Upper lobe of left lung (tissue), 6 donors: Measurements from ENCODE around the gene APBB2. TPM values are rescaled to one million over a fixed set of nuclear protein-coding genes. Genes with fewer than 3 reads are reported as not detected.

Experiments used
- ATAC-seq, 2 donors: fragments of 200-7000 bp; cut with Tn5 transposase; one replicate each; pipeline ENCODE4 v1.9.1; 2022; ENCODE audit warnings: mild to moderate bottlenecking in 2 of 2, moderate library complexity in 2 of 2; ENCODE audit not compliant: low FRiP score in 2 of 2
- DNase-seq, 2 donors: peaks; one replicate each; pipeline ENCODE4 v3.0.0-alpha.2; 2019 to 2020
- H3K27ac ChIP-seq, 4 donors: fragments of 200-600 bp; sonication (generic); one replicate each; pipeline ENCODE4 v1.5.1; 2016 to 2019
- H3K27me3 ChIP-seq, 4 donors: fragments of 200-600 bp; sonication (generic); one replicate each; pipeline ENCODE4 v1.5.1; 2017 to 2019
- H3K36me3 ChIP-seq, 4 donors: fragments of 200-600 bp; sonication (generic); one replicate each; pipeline ENCODE4 v1.5.1; 2016 to 2019
- H3K4me1 ChIP-seq, 4 donors: fragments of 200-600 bp; sonication (generic); one replicate each; pipeline ENCODE4 v1.5.1; 2018 to 2019
- H3K4me3 ChIP-seq, 4 donors: fragments of 200-600 bp; sonication (generic); one replicate each; pipeline ENCODE4 v1.5.1; 2017 to 2019; ENCODE audit warnings: mild to moderate bottlenecking in 2 of 4, moderate library complexity in 1 of 4
- H3K9me3 ChIP-seq, 4 donors: fragments of 200-600 bp; sonication (generic); one replicate each; pipeline ENCODE4 v1.5.1; 2018 to 2019
- EP300 ChIP-seq, 4 donors: sonication (generic); formaldehyde crosslinking; IDR thresholded peaks; one replicate each; pipeline ENCODE4 v1.5.1; 2017; ENCODE audit warnings: antibody characterized with exemption in 4 of 4, control low read depth in 2 of 4
- POLR2A ChIP-seq, 4 donors: fragments of 450-650 bp; IDR thresholded peaks; one replicate each; pipeline ENCODE4 v1.5.1; 2016 to 2017; ENCODE audit warnings: antibody characterized with exemption in 4 of 4, mild to moderate bottlenecking in 2 of 4
- POLR2AphosphoS5 ChIP-seq, 2 donors: sonication (generic); formaldehyde crosslinking; IDR thresholded peaks; one replicate each; pipeline ENCODE4 v1.5.1; 2017; ENCODE audit warnings: antibody characterized with exemption in 2 of 2
- WGBS, 2 donors: methylation state at CpG; one replicate each; pipeline ENCODE4 v1.1.5; 2017 to 2018; 5-methylcytosine and 5-hydroxymethylcytosine counted together
- total RNA-seq, 6 donors: library from RNA; depleted of rRNA in 4 of 6; stranded (reverse); fragments of >200 nt in 4 of 6; gene quantifications; one replicate each; pipeline versions ENCODE4 v1.1.0 to v1.2.1, GENCODE V29; 2016 to 2021
- TF ChIP-seq, protein P1 (sequence below), 6 experiments: fragments of 450-650 bp in 4 of 6; fragments of 200-600 bp in 2 of 6; sonication (generic) in 2 of 6; IDR thresholded peaks; one replicate each; pipeline ENCODE4 v1.5.1; 2016 to 2019; ENCODE audit warnings: antibody characterized with exemption in 6 of 6
- donor health status: DM: no; HTN: no; CAD: no; lungs with moderate emphysema.
- donor health status: DM: no; HTN: yes; CAD: no; lungs with severe emphysema.

The APBB2 gene
- total RNA-seq, 6 donors from 2014 or later, result 69.5 to 168 (median 102) TPM

DNA sequence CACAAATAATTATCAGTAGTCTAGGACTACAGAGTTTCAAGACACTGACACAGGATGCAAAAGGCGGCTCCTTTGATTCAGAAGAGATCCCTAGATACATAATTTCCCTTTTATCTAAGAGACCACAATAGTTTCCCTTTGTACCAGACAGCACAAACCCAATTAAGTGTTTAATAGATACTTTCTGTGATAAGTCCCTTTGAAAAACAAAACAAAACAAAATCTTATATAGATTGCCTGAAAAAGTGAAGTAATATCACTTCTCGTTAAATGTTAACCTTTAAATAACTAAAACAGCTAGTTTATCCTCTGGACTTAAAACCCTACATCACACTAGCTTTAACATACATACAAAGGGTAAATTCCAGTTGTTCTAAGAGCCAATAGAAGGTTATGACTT, 49.9 kb downstream of the APBB2 start:
- TF ChIP-seq, protein P1, sequence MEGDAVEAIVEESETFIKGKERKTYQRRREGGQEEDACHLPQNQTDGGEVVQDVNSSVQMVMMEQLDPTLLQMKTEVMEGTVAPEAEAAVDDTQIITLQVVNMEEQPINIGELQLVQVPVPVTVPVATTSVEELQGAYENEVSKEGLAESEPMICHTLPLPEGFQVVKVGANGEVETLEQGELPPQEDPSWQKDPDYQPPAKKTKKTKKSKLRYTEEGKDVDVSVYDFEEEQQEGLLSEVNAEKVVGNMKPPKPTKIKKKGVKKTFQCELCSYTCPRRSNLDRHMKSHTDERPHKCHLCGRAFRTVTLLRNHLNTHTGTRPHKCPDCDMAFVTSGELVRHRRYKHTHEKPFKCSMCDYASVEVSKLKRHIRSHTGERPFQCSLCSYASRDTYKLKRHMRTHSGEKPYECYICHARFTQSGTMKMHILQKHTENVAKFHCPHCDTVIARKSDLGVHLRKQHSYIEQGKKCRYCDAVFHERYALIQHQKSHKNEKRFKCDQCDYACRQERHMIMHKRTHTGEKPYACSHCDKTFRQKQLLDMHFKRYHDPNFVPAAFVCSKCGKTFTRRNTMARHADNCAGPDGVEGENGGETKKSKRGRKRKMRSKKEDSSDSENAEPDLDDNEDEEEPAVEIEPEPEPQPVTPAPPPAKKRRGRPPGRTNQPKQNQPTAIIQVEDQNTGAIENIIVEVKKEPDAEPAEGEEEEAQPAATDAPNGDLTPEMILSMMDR (IDR thresholded peaks at IDR 0.05), result no peak
- TF ChIP-seq POLR2AphosphoS5 (IDR thresholded peaks at IDR 0.05) (no peak), POLR2A (IDR thresholded peaks at IDR 0.05) (no peak), EP300 (IDR thresholded peaks at IDR 0.05) (no peak)

DNA sequence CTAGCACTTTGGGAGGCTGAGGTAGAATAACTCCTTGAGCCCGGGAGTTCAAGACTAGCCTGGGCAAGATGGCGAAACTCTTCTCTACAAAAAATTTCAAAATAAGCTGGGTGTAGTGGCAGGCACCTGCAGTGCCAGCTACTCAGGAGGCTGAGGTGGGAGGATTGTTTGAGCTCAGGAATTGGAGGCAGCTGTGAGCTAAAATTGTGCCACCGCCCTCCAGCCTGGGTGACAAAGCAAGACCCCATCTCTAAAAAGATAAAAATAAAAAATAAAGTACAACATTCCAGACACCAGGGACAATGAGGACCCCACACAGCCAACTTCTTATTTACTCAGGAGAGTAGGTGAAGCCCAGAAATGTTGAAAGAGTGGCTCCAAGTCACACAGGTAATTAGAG, 53.0 kb downstream of the APBB2 start:
- ATAC-seq, result no peak
- H3K4me3 ChIP-seq, result no peak overlapping the region
- H3K4me1 ChIP-seq, result peaks cover 0 to 5% (median 0%) of the 10 kb centered on the region in 4 donors
- no peak for TF ChIP-seq POLR2AphosphoS5 (IDR thresholded peaks at IDR 0.05)
- no peak for TF ChIP-seq POLR2A (IDR thresholded peaks at IDR 0.05)
- no peak for TF ChIP-seq EP300 (IDR thresholded peaks at IDR 0.05)
- TF ChIP-seq, protein P1 (IDR thresholded peaks at IDR 0.05), result no peak
- no peaks in the 10 kb centered on the region for H3K36me3 ChIP-seq
- 96 to 97% methylated on average over 3 of the region's 3 CpGs for WGBS, 2 donors
- DNase-seq, result no peak
- no peaks in the 10 kb centered on the region for H3K9me3 ChIP-seq
- H3K27me3 ChIP-seq, result no peaks in the 10 kb centered on the region
- H3K27ac ChIP-seq, result no peak overlapping the region

More for the DNA sequence above, 49.9 kb downstream of the APBB2 start:
- Histone ChIP-seq H3K27ac (no peak overlapping the region), H3K36me3 (no peaks in the 10 kb centered on the region), H3K4me3 (no peak overlapping the region), H3K27me3 (no peaks in the 10 kb centered on the region), H3K4me1 (peaks cover 0 to 2% (median 0%) of the 10 kb centered on the region in 4 donors), H3K9me3 (no peaks in the 10 kb centered on the region)
- DNase-seq, result no peak
- ATAC-seq, result no peak
- 74 to 78% methylated on average over 2 of the region's 2 CpGs for WGBS, 2 donors

DNA sequence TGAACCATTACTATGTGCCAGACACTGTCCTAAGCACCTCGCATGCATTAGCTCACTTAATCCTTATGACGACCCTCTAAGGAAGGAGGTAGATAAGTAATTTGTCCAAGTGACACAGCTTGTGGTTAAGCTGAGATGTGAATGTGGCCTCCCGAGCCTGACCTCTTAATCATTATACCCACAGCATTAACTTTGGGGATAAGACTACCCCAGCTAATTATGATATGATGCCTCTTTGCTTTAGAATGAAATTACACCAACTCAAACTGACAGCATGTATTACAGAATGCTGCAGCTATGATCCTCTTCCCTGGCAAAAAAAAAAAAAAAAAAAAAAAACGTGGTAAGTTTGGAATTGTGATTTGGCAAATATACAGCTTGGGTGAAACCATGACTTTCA, 53.5 kb downstream of the APBB2 start:
- 78 to 80% methylated on average over 4 of the region's 4 CpGs for WGBS, 2 donors
- Histone ChIP-seq H3K36me3 (no peaks in the 10 kb centered on the region), H3K27me3 (no peaks in the 10 kb centered on the region), H3K4me1 (peaks cover 0 to 5% (median 0%) of the 10 kb centered on the region in 4 donors), H3K4me3 (no peak overlapping the region), H3K27ac (no peak overlapping the region), H3K9me3 (no peaks in the 10 kb centered on the region)
- ATAC-seq (peak in 1 of 2 donors; percentile 11), DNase-seq (no peak)
- TF ChIP-seq EP300 (IDR thresholded peaks at IDR 0.05) (no peak), POLR2AphosphoS5 (IDR thresholded peaks at IDR 0.05) (no peak), POLR2A (IDR thresholded peaks at IDR 0.05) (no peak)
- TF ChIP-seq, protein P1 (IDR thresholded peaks at IDR 0.05), result no peak

DNA sequence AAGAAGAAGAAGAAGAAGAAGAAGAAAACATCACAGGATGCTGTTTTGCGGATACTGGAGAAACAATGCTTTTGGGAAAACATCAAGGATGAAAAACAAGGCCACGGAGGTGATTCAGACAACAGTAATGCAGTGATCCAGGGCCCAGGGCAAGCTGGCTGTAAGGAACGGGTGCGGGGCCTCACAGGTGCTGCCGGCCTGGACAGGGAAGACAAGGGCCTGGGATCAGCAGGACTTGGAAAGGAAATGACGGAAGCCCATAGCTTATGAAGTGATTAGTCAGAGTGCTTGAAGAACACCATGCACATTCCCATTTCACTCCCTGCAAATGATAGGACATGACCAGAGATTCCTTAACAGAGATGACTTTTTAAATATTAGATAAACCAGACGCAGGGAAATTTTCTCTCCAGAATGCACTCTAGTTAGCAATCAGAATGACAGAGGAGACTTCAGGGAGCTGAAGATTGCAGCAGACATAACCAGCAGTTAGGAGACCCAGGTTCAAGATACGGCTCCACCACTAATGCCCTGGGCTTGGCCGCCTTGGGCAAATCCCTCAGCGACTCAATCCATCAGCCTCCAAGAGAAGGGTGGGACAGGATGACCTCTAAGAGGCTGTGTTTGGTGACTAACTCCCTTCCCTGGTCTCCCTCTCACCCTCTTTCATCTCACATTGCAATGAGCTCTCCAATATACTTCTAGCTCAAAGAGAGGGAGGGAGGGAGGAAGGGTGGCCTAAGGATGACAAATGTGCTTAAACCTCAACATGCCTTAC, 54.1 kb downstream of the APBB2 start:
- no peak overlapping the region for H3K27ac ChIP-seq
- no peaks in the 10 kb centered on the region for H3K9me3 ChIP-seq
- DNase-seq, result peak in 1 of 2 donors; percentile 37
- H3K27me3 ChIP-seq, result no peaks in the 10 kb centered on the region
- peak in 1 of 2 donors; percentile 75 for ATAC-seq
- no peaks in the 10 kb centered on the region for H3K36me3 ChIP-seq
- H3K4me1 ChIP-seq, result peaks cover 0 to 5% (median 0%) of the 10 kb centered on the region in 4 donors
- H3K4me3 ChIP-seq, result no peak overlapping the region
- no peak for TF ChIP-seq POLR2AphosphoS5 (IDR thresholded peaks at IDR 0.05)
- WGBS, 2 donors, result 88 to 89% methylated on average over 10 of the region's 10 CpGs

DNA sequence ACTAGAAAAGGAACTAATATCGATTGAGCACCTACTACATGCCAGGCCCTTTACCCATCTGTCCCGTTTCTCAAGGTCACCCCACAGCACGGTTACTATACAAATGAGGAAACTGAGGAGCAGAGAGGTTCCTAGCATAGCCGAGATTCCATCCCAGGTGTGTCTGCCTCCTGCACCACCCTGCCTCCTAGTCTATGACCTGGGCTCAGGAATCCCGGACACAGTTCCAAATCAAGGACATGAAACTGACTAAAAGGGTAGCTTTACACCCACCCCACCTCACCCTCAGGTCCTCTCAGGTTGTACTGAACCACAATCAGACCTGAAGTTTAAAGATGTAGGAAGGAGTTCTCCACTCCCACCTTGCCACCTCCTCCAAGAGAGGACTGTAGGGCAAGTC, 55.6 kb downstream of the APBB2 start:
- WGBS, 2 donors, result 89% methylated on average over 5 of the region's 5 CpGs
- no peak for DNase-seq
- H3K9me3 ChIP-seq, result no peaks in the 10 kb centered on the region

More for the DNA sequence above, 55.6 kb downstream of the APBB2 start:
- no peak for ATAC-seq
- Histone ChIP-seq H3K27me3 (no peaks in the 10 kb centered on the region), H3K36me3 (no peaks in the 10 kb centered on the region), H3K4me3 (no peak overlapping the region), H3K4me1 (peaks cover 0 to 5% (median 2%) of the 10 kb centered on the region in 4 donors), H3K27ac (no peak overlapping the region)
- TF ChIP-seq, protein P1 (IDR thresholded peaks at IDR 0.05), result no peak
- TF ChIP-seq POLR2A (IDR thresholded peaks at IDR 0.05), result no peak
- no peak for TF ChIP-seq POLR2AphosphoS5 (IDR thresholded peaks at IDR 0.05)
- no peak for TF ChIP-seq EP300 (IDR thresholded peaks at IDR 0.05)
